Activated CD4-positive, CD25-positive, alpha-beta regulatory T cell treated with anti-CD3 and anti-CD28 coated beads, Interleukin-2, amount 50 U/mL, for 72 hours (primary cell): Measurements from ENCODE around the gene WDR88.
A peak's percentile ranks its signal among the peaks of the same experiment; 100 is the strongest.
"Not testable (repeated sequence)": the region's sequence is repeated elsewhere in the genome, so short reads cannot be mapped to it uniquely, and the experiment has no call there.

Experiments
- DNase-seq: peaks from one replicate; pipeline ENCODE4 v3.0.0; 2021

WDR88 gene

GRCh38 chr19:33130433-33130832, 1.5 kb upstream of the WDR88 start:
- DNase-seq: no peak

- no peak for DNase-seq
These were observed 511 bp downstream of the WDR88 start for GRCh38 chr19:33132425-33132824.

GRCh38 chr19:33133438-33134031, 1.6 kb downstream of the WDR88 start:
- no peak for DNase-seq

- peak; percentile 51 for DNase-seq
These were observed 2.7 kb downstream of the WDR88 start for GRCh38 chr19:33134571-33135041.

GRCh38 chr19:33139165-33139564, 7.3 kb downstream of the WDR88 start:
- no peak for DNase-seq

GRCh38 chr19:33143897-33144405, 12.0 kb downstream of the WDR88 start:
- peak; percentile 62 for DNase-seq

GRCh38 chr19:33146209-33146608, 14.3 kb downstream of the WDR88 start:
- no peak for DNase-seq

GRCh38 chr19:33147538-33147937, 15.6 kb downstream of the WDR88 start:
- no peak for DNase-seq

- DNase-seq: no peak
These were observed 19.1 kb downstream of the WDR88 start for GRCh38 chr19:33150852-33151518.

- no peak for DNase-seq
These were observed 20.3 kb downstream of the WDR88 start for GRCh38 chr19:33152176-33152575.

GRCh38 chr19:33152625-33153024, 20.7 kb downstream of the WDR88 start:
- not testable (repeated sequence) for DNase-seq

GRCh38 chr19:33154313-33154712, 22.4 kb downstream of the WDR88 start:
- not testable (repeated sequence) for DNase-seq

GRCh38 chr19:33156334-33156733, 24.4 kb downstream of the WDR88 start:
- no peak for DNase-seq

- DNase-seq: no peak
These were observed 26.0 kb downstream of the WDR88 start for GRCh38 chr19:33157906-33158305.

- DNase-seq: no peak
These were observed 26.5 kb downstream of the WDR88 start for GRCh38 chr19:33158365-33158764.

GRCh38 chr19:33159149-33159548, 27.2 kb downstream of the WDR88 start:
- DNase-seq: no peak

GRCh38 chr19:33159893-33160292, 28.0 kb downstream of the WDR88 start:
- DNase-seq: no peak

- no peak for DNase-seq
These were observed 29.3 kb downstream of the WDR88 start for GRCh38 chr19:33161201-33161600.

- no peak for DNase-seq
These were observed 31.6 kb downstream of the WDR88 start for GRCh38 chr19:33163481-33163880.

- DNase-seq: not testable (repeated sequence)
These were observed 34.1 kb downstream of the WDR88 start for GRCh38 chr19:33166037-33166436.

- DNase-seq: no peak
These were observed 35.5 kb downstream of the WDR88 start for GRCh38 chr19:33167438-33167837.

GRCh38 chr19:33168528-33168927, 36.6 kb downstream of the WDR88 start:
- DNase-seq: no peak

GRCh38 chr19:33171222-33171795, 39.4 kb downstream of the WDR88 start:
- no peak for DNase-seq

GRCh38 chr19:33171916-33172359, 40.0 kb downstream of the WDR88 start:
- DNase-seq: no peak
